ENCODE data around the gene ZNF219.

- TF ChIP-seq, protein P1, sequence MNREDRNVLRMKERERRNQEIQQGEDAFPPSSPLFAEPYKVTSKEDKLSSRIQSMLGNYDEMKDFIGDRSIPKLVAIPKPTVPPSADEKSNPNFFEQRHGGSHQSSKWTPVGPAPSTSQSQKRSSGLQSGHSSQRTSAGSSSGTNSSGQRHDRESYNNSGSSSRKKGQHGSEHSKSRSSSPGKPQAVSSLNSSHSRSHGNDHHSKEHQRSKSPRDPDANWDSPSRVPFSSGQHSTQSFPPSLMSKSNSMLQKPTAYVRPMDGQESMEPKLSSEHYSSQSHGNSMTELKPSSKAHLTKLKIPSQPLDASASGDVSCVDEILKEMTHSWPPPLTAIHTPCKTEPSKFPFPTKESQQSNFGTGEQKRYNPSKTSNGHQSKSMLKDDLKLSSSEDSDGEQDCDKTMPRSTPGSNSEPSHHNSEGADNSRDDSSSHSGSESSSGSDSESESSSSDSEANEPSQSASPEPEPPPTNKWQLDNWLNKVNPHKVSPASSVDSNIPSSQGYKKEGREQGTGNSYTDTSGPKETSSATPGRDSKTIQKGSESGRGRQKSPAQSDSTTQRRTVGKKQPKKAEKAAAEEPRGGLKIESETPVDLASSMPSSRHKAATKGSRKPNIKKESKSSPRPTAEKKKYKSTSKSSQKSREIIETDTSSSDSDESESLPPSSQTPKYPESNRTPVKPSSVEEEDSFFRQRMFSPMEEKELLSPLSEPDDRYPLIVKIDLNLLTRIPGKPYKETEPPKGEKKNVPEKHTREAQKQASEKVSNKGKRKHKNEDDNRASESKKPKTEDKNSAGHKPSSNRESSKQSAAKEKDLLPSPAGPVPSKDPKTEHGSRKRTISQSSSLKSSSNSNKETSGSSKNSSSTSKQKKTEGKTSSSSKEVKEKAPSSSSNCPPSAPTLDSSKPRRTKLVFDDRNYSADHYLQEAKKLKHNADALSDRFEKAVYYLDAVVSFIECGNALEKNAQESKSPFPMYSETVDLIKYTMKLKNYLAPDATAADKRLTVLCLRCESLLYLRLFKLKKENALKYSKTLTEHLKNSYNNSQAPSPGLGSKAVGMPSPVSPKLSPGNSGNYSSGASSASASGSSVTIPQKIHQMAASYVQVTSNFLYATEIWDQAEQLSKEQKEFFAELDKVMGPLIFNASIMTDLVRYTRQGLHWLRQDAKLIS (CRISPR knock-in tag; IDR thresholded peaks at IDR 0.05; ENCODE audit: borderline replicate concordance): no peak
- TF ChIP-seq ZNF416 (CRISPR knock-in tag; IDR thresholded peaks at IDR 0.05) (no peak), CREB1 (CRISPR knock-in tag; IDR thresholded peaks at IDR 0.05) (no peak), JUN (CRISPR knock-in tag; IDR thresholded peaks at IDR 0.05) (no peak), E2F1 (CRISPR knock-in tag; IDR thresholded peaks at IDR 0.05) (no peak), NR1H2 (CRISPR knock-in tag; IDR thresholded peaks at IDR 0.05) (no peak), CTCF (IDR thresholded peaks at IDR 0.05) (no peak)
These were observed 51.1 kb downstream of the ZNF219 start for GRCh38 chr14:21047378-21047781.

Measured in WTC11 (cell line).